K562 (cell line): ENCODE measurements around the gene ITPR1. TPM values are rescaled to one million over a fixed set of nuclear protein-coding genes. Genes with fewer than 3 reads are reported as not detected.

Experiments
- ATAC-seq: fragments of 200-7000 bp; cut with Tn5 transposase; 3 replicates; pipeline ENCODE4 v1.9.1; 2020; ENCODE audit warnings: moderate library complexity
- BruUV-seq: library from RNA; stranded (reverse); fragments of 400-500 nt; replicated peaks from 2 replicates; lab custom pipeline; 2021; lab: Mats Ljungman, UMichigan
- CTCF ChIA-PET: fragments of 300-600 bp; formaldehyde crosslinking; extraction: SDS; loops from one replicate; lab custom pipeline; 2021; ENCODE audit warnings: low intra/inter-chr PET ratio; lab: Yijun Ruan, JAX
- POLR2A ChIA-PET: fragments of 300-600, 350-650 bp; sonication (Branson Sonifier 250); formaldehyde crosslinking; extraction: SDS; loops from one replicate; lab custom pipeline; 2021; ENCODE audit warnings: antibody characterized with exemption, inconsistent platforms; lab: Yijun Ruan, JAX
- DNase-seq, 4 experiments: peaks; one replicate each; pipeline versions ENCODE4 v3.0.0 to v3.0.0-alpha.2; 2011 to 2018; ENCODE audit warnings: low spot score in 3 of 4, mixed read lengths in 3 of 4; ENCODE audit errors: extremely low read depth in 1 of 4
- FAIRE-seq: peaks from 2 replicates; lab custom pipeline; 2011; peaks lifted over from hg19 to GRCh38; lab: Jason Lieb, UNC
- H2AFZ ChIP-seq: 2 replicates; pipeline ENCODE4 v1.6.0; 2011; ENCODE audit warnings: low read depth, low read length, control low read depth, inconsistent platforms
- H3K27ac ChIP-seq: fragments of 200-600 bp; 3 replicates; pipeline ENCODE4 v1.8.0; 2011; ENCODE audit warnings: low read depth, mild to moderate bottlenecking, control low read depth, inconsistent platforms, low read length, moderate library complexity, mixed read lengths; ENCODE audit errors: extremely low read depth
- H3K27me3 ChIP-seq, 2 experiments: fragments of 300-600 bp in 1 of 2; 2 replicates in 1 of 2; 3 replicates in 1 of 2; pipeline versions ENCODE4 v1.6.0 to v1.8.0; 2011; ENCODE audit warnings: inconsistent platforms in 2 of 2, low read length in 2 of 2, mild to moderate bottlenecking in 1 of 2, mixed read lengths in 1 of 2, moderate library complexity in 1 of 2; ENCODE audit not compliant: control insufficient read depth in 2 of 2, insufficient read depth in 2 of 2
- H3K36me3 ChIP-seq: fragments of 300-600 bp; 3 replicates; pipeline ENCODE4 v1.8.0; 2011; ENCODE audit warnings: mild to moderate bottlenecking, low read length, inconsistent platforms; ENCODE audit not compliant: control insufficient read depth, insufficient read depth
- H3K4me1 ChIP-seq, 2 experiments: fragments of 200-600 bp in 1 of 2; replicated peaks in 1 of 2; 2 replicates in 1 of 2; 3 replicates in 1 of 2; pipeline versions ENCODE4 v1.5.1 to v1.8.0; 2011; ENCODE audit warnings: inconsistent platforms in 2 of 2, low read length in 2 of 2, mild to moderate bottlenecking in 1 of 2, mixed read lengths in 1 of 2, moderate library complexity in 1 of 2; ENCODE audit not compliant: control insufficient read depth in 2 of 2, insufficient read depth in 2 of 2
- H3K4me2 ChIP-seq: 2 replicates; pipeline ENCODE4 v1.6.1; 2011; ENCODE audit warnings: low read length, control low read depth, inconsistent platforms, mixed read lengths; ENCODE audit not compliant: insufficient read depth
- H3K4me3 ChIP-seq: fragments of 200-600 bp; sonication (generic), shearing (Covaris generic); 2 replicates; pipeline ENCODE4 v1.5.1; 2016; ENCODE audit warnings: control low read depth, inconsistent platforms
- H3K79me2 ChIP-seq: fragments of 200-600 bp; 3 replicates; pipeline ENCODE4 v1.8.0; 2011; ENCODE audit warnings: low read length, inconsistent platforms; ENCODE audit not compliant: control insufficient read depth, insufficient read depth
- H3K9ac ChIP-seq, 2 experiments: 2 replicates each; pipeline versions ENCODE4 v1.6.0 to v1.6.1; 2011; ENCODE audit warnings: low read depth in 2 of 2, low read length in 2 of 2, control low read depth in 1 of 2, inconsistent platforms in 1 of 2, mild to moderate bottlenecking in 1 of 2, mixed read lengths in 1 of 2; ENCODE audit not compliant: insufficient read depth in 1 of 2
- H3K9me1 ChIP-seq: one replicate; pipeline ENCODE4 v1.6.0; 2011; ENCODE audit warnings: inconsistent platforms, mild to moderate bottlenecking, low read length, moderate library complexity; ENCODE audit not compliant: control insufficient read depth, insufficient read depth
- H3K9me3 ChIP-seq: replicated peaks from 2 replicates; pipeline ENCODE4 v1.5.1; 2011; ENCODE audit warnings: low read depth, low read length, inconsistent platforms; ENCODE audit not compliant: control insufficient read depth, insufficient read depth
- H4K20me1 ChIP-seq: replicated peaks from 2 replicates; pipeline ENCODE4 v1.6.1; 2011; ENCODE audit warnings: low read length, inconsistent platforms, mixed read lengths; ENCODE audit not compliant: control insufficient read depth, insufficient read depth
- CBX3 ChIP-seq, 2 experiments: IDR thresholded peaks; 1 replicate in 1 of 2; 2 replicates in 1 of 2; pipeline ENCODE4 v1.6.1; 2012; ENCODE audit warnings: inconsistent platforms in 2 of 2, low read length in 2 of 2, borderline replicate concordance in 1 of 2, control low read depth in 1 of 2
- CBX5 ChIP-seq: IDR thresholded peaks from 2 replicates; pipeline ENCODE4 v1.6.1; 2014; ENCODE audit warnings: low read depth, borderline replicate concordance
- NCOA2 ChIP-seq, 2 experiments: fragments of 450-650 bp; IDR thresholded peaks; 2 replicates each; pipeline ENCODE4 v1.6.1; 2018; ENCODE audit warnings: mild to moderate bottlenecking in 2 of 2, moderate library complexity in 1 of 2; ENCODE audit not compliant: partially characterized antibody in 2 of 2
- TCF7 ChIP-seq: sonication (generic); IDR thresholded peaks from 2 replicates; pipeline ENCODE4 v1.6.1; 2016; ENCODE audit warnings: antibody characterized with exemption, borderline replicate concordance
- TRIM24 ChIP-seq, 2 experiments: fragments of 450-650 bp; IDR thresholded peaks; 2 replicates each; pipeline ENCODE4 v1.6.1; 2016
- TRIM28 ChIP-seq: fragments of 450-650 bp; IDR thresholded peaks from 2 replicates; pipeline ENCODE4 v1.6.1; 2017
- ZNF23 ChIP-seq: fragments of 250-450 bp; sonication (Bioruptor Pico); IDR thresholded peaks from 2 replicates; pipeline ENCODE4 v1.4.0; 2020; ENCODE audit warnings: mild to moderate bottlenecking
- ZNF3 ChIP-seq: fragments of 250-450 bp; sonication (Bioruptor Pico); IDR thresholded peaks from 2 replicates; pipeline ENCODE4 v1.5.0; 2021; ENCODE audit warnings: mild to moderate bottlenecking, moderate library complexity
- ZNF699 ChIP-seq: fragments of 250-450 bp; sonication (Bioruptor Pico); IDR thresholded peaks from 2 replicates; pipeline ENCODE4 v1.8.0; 2021; ENCODE audit warnings: mild to moderate bottlenecking, moderate library complexity; ENCODE audit not compliant: insufficient replicate concordance
- ZNF707 ChIP-seq: fragments of 250-450 bp; sonication (Bioruptor Pico); conservative IDR thresholded peaks from 2 replicates; pipeline ENCODE4 v1.8.0; 2022; ENCODE audit warnings: inconsistent platforms, mild to moderate bottlenecking, moderate library complexity
- WGBS: fragments of 100-300 bp; shearing (Covaris generic); methylation state at CpG from one replicate; pipeline ENCODE4 v1.1.6; 2016; ENCODE audit warnings: low coverage, mixed read lengths; ENCODE audit not compliant: insufficient coverage; ENCODE audit errors: missing lambda C conversion rate; 5-methylcytosine and 5-hydroxymethylcytosine counted together
- in situ Hi-C: fragments of 300-500 bp; cut with MboI; formaldehyde crosslinking; loops from 4 replicates; pipeline ENCODE4 v1.15.0; 2018; ENCODE audit warnings: inconsistent platforms, mixed read lengths
- intact Hi-C: fragments of 100-400 bp; cut with micrococcal nuclease; formaldehyde crosslinking; loops from 2 replicates; pipeline ENCODE4 v1.14.2; 2022
- polyA plus RNA-seq, 8 experiments: library from polyadenylated mRNA; depleted of rRNA in 4 of 8; stranded (reverse) in 5 of 8; unstranded in 3 of 8; fragments of >200 nt; fragmentation: Nextera tagmentation in 2 of 8; fragmentation: Illumina TruSeq in 1 of 8; extraction: Ambion mirVana in 2 of 8; extraction: Trizol in 1 of 8; gene quantifications; 2 replicates each; pipeline versions ENCODE4 v1.2.1 to v1.2.3, GENCODE V29; 2011 to 2014; ENCODE audit warnings: inconsistent platforms in 1 of 8, missing spikeins in 1 of 8
- total RNA-seq, 7 experiments: library from RNA; depleted of rRNA in 6 of 7; stranded (reverse); fragments of >200 nt in 6 of 7; fragmentation: Illumina TruSeq in 2 of 7; extraction: Trizol in 2 of 7; gene quantifications; 2 replicates each; pipeline versions ENCODE4 v1.2.1 to v1.2.3, GENCODE V29; 2011 to 2021; ENCODE audit warnings: low replicate concordance in 1 of 7
- TF ChIP-seq, protein P1 (sequence below): fragments of 450-650 bp; IDR thresholded peaks from 2 replicates; pipeline ENCODE4 v1.6.1; 2016; ENCODE audit warnings: low read depth
- TF ChIP-seq, protein P2 (sequence below): IDR thresholded peaks from 2 replicates; pipeline ENCODE4 v1.6.1; 2014; ENCODE audit warnings: antibody characterized with exemption

ITPR1 gene
- total and polyA plus RNA-seq, 9 of the 15 experiments (the other 6 are each of a cell fraction or from before 2014, with no cell fraction given), result 22.4 to 40.0 (median 27.4) TPM

DNA sequence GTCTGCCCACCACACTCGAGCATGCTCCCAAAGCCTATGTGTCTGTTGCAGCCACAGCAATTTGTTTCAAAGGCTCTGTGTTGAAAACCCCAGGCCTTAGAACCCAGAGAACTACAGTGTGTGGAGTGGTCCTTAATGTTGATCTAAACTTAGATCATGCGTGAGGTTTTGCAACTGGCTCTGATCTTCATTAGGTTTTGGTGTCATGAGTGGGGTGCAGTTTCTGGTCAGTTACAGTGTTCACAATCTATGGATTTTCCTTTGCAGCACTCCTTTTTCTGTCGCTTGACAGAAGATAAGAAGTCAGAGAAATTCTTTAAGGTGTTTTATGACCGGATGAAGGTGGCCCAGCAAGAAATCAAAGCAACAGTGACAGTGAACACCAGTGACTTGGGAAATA lies 273.1 kb downstream of the ITPR1 start:
- Histone ChIP-seq H3K79me2 (no peaks in the 10 kb centered on the region), H2AFZ (no peak overlapping the region), H3K4me2 (no peak overlapping the region), H3K27ac (no peak overlapping the region), H3K36me3 (peaks cover 7% of the 10 kb centered on the region; the same call in 2 of the 3 replicates), H3K9me1 (no peaks in the 10 kb centered on the region), H3K9ac (no peak overlapping the region), H3K4me3 (no peak overlapping the region), H3K27me3 (no peaks in the 10 kb centered on the region), H3K4me1 (peaks cover 0 to 4% of the 10 kb centered on the region in 2 experiments; a peak in 2 of 5 replicates), H3K9me3 (peaks cover 9% of the 10 kb centered on the region), H4K20me1 (no peaks in the 10 kb centered on the region)
- ATAC-seq (no peak), FAIRE-seq (no peak), DNase-seq (no peak)
- CTCF ChIA-PET, result no interaction called here
- intact Hi-C loops (no loop called here), in situ Hi-C loops (no loop called here)
- 70% methylated on average over 4 of the region's 4 CpGs for WGBS
- no TSS peak for BruUV-seq
- POLR2A ChIA-PET, result interaction anchor here (0.7 kb wide), 1 partner anchor 19 kb away, joined by 4 read pairs; no protein-coding TSS in a partner anchor
- TF ChIP-seq TCF7 (no peak), NCOA2 (IDR thresholded peaks at IDR 0.05; ENCODE audit: partially characterized antibody in 2 of 2) (no peak), CBX5 (0 out of 2 replicates have a peak, but pooled peaks have one; percentile 70), ZNF3 (no peak), ZNF23 (CRISPR knock-in tag) (no peak), ZNF707 (CRISPR knock-in tag) (peak; percentile 97), TRIM28 (peak; percentile 67; the same call in 1 of the 2 replicates), CBX3 (IDR thresholded peaks at IDR 0.05; ENCODE audit: borderline replicate concordance in 1 of 2, low read length in 2 of 2) (peak in 1 of 2 experiments; percentile 84; a peak in 1 of 3 replicates), TRIM24 (IDR thresholded peaks at IDR 0.05) (peak; percentile 49 to 53; a peak in 3 of 4 replicates), ZNF699 (CRISPR knock-in tag) (no peak)
- TF ChIP-seq, protein P1, sequence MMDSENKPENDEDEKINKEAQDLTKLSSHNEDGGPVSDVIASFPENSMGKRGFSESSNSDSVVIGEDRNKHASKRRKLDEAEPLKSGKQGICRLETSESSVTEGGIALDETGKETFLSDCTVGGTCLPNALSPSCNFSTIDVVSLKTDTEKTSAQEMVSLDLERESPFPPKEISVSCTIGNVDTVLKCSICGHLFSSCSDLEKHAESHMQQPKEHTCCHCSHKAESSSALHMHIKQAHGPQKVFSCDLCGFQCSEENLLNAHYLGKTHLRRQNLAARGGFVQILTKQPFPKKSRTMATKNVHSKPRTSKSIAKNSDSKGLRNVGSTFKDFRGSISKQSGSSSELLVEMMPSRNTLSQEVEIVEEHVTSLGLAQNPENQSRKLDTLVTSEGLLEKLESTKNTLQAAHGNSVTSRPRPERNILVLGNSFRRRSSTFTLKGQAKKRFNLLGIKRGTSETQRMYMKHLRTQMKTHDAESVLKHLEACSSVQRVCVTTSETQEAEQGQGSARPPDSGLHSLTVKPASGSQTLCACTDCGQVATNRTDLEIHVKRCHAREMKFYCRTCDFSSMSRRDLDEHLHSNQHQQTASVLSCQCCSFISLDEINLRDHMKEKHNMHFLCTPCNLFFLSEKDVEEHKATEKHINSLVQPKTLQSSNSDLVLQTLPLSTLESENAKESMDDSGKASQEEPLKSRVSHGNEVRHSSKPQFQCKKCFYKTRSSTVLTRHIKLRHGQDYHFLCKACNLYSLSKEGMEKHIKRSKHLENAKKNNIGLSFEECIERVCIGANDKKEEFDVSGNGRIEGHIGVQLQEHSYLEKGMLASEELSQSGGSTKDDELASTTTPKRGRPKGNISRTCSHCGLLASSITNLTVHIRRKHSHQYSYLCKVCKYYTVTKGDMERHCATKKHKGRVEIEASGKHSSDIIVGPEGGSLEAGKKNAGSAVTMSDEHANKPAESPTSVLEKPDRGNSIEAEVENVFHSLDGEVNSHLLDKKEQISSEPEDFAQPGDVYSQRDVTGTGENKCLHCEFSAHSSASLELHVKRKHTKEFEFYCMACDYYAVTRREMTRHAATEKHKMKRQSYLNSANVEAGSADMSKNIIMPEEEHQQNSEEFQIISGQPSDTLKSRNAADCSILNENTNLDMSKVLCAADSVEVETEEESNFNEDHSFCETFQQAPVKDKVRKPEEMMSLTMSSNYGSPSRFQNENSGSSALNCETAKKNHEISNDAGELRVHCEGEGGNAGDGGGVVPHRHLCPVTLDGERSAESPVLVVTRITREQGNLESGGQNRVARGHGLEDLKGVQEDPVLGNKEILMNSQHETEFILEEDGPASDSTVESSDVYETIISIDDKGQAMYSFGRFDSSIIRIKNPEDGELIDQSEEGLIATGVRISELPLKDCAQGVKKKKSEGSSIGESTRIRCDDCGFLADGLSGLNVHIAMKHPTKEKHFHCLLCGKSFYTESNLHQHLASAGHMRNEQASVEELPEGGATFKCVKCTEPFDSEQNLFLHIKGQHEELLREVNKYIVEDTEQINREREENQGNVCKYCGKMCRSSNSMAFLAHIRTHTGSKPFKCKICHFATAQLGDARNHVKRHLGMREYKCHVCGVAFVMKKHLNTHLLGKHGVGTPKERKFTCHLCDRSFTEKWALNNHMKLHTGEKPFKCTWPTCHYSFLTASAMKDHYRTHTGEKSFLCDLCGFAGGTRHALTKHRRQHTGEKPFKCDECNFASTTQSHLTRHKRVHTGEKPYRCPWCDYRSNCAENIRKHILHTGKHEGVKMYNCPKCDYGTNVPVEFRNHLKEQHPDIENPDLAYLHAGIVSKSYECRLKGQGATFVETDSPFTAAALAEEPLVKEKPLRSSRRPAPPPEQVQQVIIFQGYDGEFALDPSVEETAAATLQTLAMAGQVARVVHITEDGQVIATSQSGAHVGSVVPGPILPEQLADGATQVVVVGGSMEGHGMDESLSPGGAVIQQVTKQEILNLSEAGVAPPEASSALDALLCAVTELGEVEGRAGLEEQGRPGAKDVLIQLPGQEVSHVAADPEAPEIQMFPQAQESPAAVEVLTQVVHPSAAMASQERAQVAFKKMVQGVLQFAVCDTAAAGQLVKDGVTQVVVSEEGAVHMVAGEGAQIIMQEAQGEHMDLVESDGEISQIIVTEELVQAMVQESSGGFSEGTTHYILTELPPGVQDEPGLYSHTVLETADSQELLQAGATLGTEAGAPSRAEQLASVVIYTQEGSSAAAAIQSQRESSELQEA, result no peak
- TF ChIP-seq, protein P2, sequence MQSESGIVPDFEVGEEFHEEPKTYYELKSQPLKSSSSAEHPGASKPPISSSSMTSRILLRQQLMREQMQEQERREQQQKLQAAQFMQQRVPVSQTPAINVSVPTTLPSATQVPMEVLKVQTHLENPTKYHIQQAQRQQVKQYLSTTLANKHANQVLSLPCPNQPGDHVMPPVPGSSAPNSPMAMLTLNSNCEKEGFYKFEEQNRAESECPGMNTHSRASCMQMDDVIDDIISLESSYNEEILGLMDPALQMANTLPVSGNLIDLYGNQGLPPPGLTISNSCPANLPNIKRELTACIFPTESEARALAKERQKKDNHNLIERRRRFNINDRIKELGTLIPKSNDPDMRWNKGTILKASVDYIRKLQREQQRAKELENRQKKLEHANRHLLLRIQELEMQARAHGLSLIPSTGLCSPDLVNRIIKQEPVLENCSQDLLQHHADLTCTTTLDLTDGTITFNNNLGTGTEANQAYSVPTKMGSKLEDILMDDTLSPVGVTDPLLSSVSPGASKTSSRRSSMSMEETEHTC, result no peak
